ENCODE measurements around the gene MPND. TPM values are rescaled to one million over a fixed set of nuclear protein-coding genes. Genes with fewer than 3 reads are reported as not detected.

MPND gene
- total RNA-seq, 1 experiment from 2014 or later, result 7.2 TPM

GRCh38 chr19:4305659-4306058 lies 37.7 kb upstream of the MPND start:
- intact Hi-C loops (cut with micrococcal nuclease), result no loop called here
- TF ChIP-seq, protein P1, sequence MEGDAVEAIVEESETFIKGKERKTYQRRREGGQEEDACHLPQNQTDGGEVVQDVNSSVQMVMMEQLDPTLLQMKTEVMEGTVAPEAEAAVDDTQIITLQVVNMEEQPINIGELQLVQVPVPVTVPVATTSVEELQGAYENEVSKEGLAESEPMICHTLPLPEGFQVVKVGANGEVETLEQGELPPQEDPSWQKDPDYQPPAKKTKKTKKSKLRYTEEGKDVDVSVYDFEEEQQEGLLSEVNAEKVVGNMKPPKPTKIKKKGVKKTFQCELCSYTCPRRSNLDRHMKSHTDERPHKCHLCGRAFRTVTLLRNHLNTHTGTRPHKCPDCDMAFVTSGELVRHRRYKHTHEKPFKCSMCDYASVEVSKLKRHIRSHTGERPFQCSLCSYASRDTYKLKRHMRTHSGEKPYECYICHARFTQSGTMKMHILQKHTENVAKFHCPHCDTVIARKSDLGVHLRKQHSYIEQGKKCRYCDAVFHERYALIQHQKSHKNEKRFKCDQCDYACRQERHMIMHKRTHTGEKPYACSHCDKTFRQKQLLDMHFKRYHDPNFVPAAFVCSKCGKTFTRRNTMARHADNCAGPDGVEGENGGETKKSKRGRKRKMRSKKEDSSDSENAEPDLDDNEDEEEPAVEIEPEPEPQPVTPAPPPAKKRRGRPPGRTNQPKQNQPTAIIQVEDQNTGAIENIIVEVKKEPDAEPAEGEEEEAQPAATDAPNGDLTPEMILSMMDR (IDR thresholded peaks at IDR 0.05; ENCODE audit: unreplicated experiment), result no peak
- Mint-ChIP-seq H3K4me1 (ENCODE audit: insufficient read depth, unreplicated experiment) (no peaks in the 10 kb centered on the region), H3K36me3 (ENCODE audit: insufficient read depth, unreplicated experiment) (no peaks in the 10 kb centered on the region), H3K27me3 (ENCODE audit: insufficient read depth, unreplicated experiment) (peaks cover 20% of the 10 kb centered on the region), H3K4me3 (ENCODE audit: unreplicated experiment) (no peak overlapping the region), H3K27ac (ENCODE audit: low read depth, unreplicated experiment) (no peak overlapping the region), H3K9me3 (ENCODE audit: unreplicated experiment) (no peaks in the 10 kb centered on the region)
- CTCF ChIA-PET, result interaction anchor here (1.3 kb wide), 1 partner anchor 219 kb away, joined by 3 read pairs; no protein-coding TSS in a partner anchor
- POLR2A ChIA-PET, result no interaction called here
- BruUV-seq (replicated peaks), result no TSS peak
- DNase-seq (ENCODE audit: unreplicated experiment), result no peak

DNA sequence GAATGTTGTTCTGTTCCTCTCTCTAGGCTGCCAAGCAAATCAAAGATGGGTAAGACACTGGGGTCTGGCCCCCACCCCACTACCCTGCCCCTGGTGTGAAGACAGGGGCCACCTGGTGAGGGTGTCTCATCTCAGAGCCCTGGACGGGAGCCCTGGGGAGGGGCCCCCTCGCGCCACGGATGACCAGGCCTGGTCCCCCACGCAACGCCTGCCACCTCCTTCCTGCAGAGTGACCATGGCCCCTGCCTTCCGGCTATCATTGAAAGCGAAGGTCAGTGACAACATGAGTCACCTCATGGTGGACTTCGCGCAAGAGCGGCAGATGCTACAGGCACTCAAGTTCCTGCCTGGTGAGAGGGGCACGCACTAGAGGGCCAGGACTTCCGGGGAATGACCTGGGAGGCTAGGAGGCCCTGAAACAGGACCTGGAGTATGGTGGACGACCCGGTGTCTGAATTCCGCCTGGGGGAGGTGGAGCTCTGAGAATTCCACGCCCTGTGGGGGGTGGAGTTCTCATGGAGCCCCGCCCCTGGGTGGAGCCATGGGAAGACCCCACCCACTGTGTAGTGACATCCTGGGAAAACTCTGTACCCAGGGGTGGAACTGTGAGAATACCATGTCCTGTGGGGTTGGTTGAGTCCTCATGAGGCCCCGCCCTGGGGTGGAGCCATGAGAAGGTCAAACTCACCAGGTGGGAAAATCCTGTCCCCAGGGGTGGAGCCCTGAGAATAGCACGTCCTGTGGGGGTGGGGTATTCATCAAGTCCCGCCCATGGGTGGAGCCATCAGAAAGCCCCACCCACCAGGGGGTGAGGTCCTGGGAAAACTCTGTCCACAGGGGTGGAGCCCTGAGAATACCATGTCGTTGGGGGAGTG lies 32.9 kb upstream of the MPND start:
- POLR2A ChIA-PET, result interaction anchor here (1.2 kb wide), 1 partner anchor 10 kb away, joined by 4 read pairs; no protein-coding TSS in a partner anchor
- Mint-ChIP-seq H3K9me3 (ENCODE audit: unreplicated experiment) (no peaks in the 10 kb centered on the region), H3K27me3 (ENCODE audit: insufficient read depth, unreplicated experiment) (peaks cover 17% of the 10 kb centered on the region), H3K36me3 (ENCODE audit: insufficient read depth, unreplicated experiment) (no peaks in the 10 kb centered on the region), H3K4me1 (ENCODE audit: insufficient read depth, unreplicated experiment) (no peaks in the 10 kb centered on the region), H3K27ac (ENCODE audit: low read depth, unreplicated experiment) (no peak overlapping the region), H3K4me3 (ENCODE audit: unreplicated experiment) (no peak overlapping the region)
- BruUV-seq (replicated peaks), result no TSS peak
- no peak for DNase-seq (ENCODE audit: unreplicated experiment)
- TF ChIP-seq, protein P1 (IDR thresholded peaks at IDR 0.05; ENCODE audit: unreplicated experiment), result no peak
- CTCF ChIA-PET, result no interaction called here
- intact Hi-C loops (cut with micrococcal nuclease), result no loop called here

- intact Hi-C loops (cut with micrococcal nuclease), result no loop called here
- Mint-ChIP-seq H3K27ac (ENCODE audit: low read depth, unreplicated experiment) (no peak overlapping the region), H3K9me3 (ENCODE audit: unreplicated experiment) (no peaks in the 10 kb centered on the region), H3K4me1 (ENCODE audit: insufficient read depth, unreplicated experiment) (no peaks in the 10 kb centered on the region), H3K36me3 (ENCODE audit: insufficient read depth, unreplicated experiment) (no peaks in the 10 kb centered on the region), H3K4me3 (ENCODE audit: unreplicated experiment) (no peak overlapping the region), H3K27me3 (ENCODE audit: insufficient read depth, unreplicated experiment) (peaks cover 12% of the 10 kb centered on the region)
- ChIA-PET CTCF (interaction anchor here (0.6 to 1.1 kb wide), 4 partner anchors 12 to 155 kb away, joined by 3 to 4 read pairs (median 4); partner anchors contain the start of gene TMIGD2), POLR2A (no interaction called here)
- BruUV-seq (replicated peaks), result no TSS peak
- TF ChIP-seq, protein P1 (IDR thresholded peaks at IDR 0.05; ENCODE audit: unreplicated experiment), result no peak
- no peak for DNase-seq (ENCODE audit: unreplicated experiment)
These were observed 29.4 kb upstream of the MPND start for GRCh38 chr19:4313847-4314490.

DNA sequence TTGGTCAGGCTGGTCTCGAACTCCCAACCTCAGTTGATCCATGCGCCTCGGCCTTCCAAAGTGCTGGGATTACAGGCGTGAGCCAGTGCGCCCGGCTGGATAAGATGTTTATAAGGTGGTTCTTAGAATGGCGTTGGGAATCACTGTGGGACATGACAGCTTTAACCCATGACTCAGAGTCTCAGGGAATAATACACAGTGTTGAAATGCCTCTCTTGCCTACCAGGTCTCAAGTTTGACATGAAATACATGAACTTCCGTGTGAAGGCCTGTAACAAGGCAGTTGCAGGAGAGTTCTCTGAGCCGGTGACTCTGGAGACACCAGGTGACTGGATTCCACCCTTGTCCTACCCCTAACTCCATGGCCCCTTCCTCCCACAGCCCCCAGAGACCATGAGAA lies 26.4 kb upstream of the MPND start:
- TF ChIP-seq, protein P1 (IDR thresholded peaks at IDR 0.05; ENCODE audit: unreplicated experiment), result no peak
- intact Hi-C loops (cut with micrococcal nuclease), result no loop called here
- BruUV-seq (replicated peaks), result no TSS peak
- DNase-seq (ENCODE audit: unreplicated experiment), result no peak
- peaks cover 12% of the 10 kb centered on the region for H3K9me3 Mint-ChIP-seq (ENCODE audit: unreplicated experiment)
- H3K27me3 Mint-ChIP-seq (ENCODE audit: insufficient read depth, unreplicated experiment), result peaks cover 12% of the 10 kb centered on the region
- no peaks in the 10 kb centered on the region for H3K4me1 Mint-ChIP-seq (ENCODE audit: insufficient read depth, unreplicated experiment)
- no peaks in the 10 kb centered on the region for H3K36me3 Mint-ChIP-seq (ENCODE audit: insufficient read depth, unreplicated experiment)
- no peak overlapping the region for H3K4me3 Mint-ChIP-seq (ENCODE audit: unreplicated experiment)
- ChIA-PET CTCF (interaction anchor here (1.1 kb wide), 1 partner anchor 49 kb away, joined by 3 read pairs; no protein-coding TSS in a partner anchor), POLR2A (no interaction called here)
- no peak overlapping the region for H3K27ac Mint-ChIP-seq (ENCODE audit: low read depth, unreplicated experiment)
